ENCODE data around the gene CRHR2.
"Not testable (repeated sequence)": the region's sequence is repeated elsewhere in the genome, so short reads cannot be mapped to it uniquely, and the experiment has no call there.

The CRHR2 gene

DNA sequence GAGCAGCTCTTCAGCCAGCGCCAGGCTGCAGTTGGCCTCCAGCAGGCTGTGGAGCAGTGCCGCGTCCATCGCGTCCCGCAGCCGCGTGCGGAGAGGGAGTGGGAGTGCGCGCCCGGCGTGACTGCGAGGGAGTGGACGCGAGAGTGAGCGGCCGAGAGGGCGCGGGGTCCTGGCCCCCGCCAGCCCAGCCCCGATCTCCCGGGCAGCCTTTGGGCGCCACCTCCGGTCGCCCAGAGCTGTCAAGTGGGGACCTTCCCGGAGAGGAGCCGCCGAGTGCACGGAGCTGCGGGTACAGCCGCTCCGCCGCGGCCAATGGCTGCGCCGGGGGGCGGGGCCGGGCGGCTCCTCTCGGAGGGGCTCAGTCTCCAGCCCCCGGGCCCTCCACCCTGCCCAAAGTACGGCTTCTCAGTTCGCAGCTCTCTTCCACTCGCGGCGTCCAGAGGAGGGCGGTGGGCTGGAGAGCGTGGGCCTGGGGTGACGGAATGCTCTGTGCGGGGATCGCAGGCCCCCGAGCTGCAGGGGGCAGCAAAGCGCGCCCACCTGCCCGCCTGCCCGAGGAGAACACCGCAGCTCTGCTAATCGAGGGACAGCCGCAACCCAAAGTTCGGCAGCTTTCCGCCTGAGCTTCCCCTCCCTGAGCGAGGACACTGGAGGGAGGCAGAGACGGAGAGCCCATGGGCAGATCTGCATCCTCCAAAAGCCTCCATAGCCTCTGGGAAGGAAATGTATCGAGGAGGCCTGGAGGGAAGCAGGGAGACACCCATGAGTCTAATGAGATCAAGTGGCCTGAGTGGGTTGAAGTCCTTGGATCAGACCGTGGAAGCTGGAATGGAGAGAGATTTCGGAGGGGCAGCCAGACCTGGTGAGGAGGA, at the start of gene CRHR2:
Gene CRHR2 (minus strand): TSS at position 245 of the 872 bp plus-strand sequence. CDS start 176 bp downstream, at position 69.
- DNase-seq (ENCODE audit: low read depth in 2 of 2), result peak in 1 of 2 donors; percentile 18

DNA sequence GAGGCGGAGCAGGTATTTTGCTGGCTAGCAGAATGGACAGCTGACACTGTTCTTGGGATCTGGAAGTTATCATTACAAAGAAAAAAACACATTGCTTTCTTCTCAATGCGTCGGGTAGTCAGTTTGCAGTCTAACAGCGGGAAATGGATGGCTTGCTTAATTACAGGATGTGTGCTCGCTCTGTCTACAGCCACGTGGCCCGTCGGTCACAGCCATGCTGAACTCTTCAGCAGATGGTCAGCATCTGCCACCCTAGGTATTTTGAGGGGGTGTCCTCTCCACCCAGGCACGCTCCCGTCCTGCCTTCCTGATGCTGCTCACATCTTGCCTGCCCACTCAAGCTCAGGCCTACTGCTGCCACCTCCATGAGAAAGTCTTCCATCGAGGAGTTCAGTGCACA, 49.3 kb upstream of the CRHR2 start:
- no peak for DNase-seq (ENCODE audit: low read depth in 2 of 2)

DNA sequence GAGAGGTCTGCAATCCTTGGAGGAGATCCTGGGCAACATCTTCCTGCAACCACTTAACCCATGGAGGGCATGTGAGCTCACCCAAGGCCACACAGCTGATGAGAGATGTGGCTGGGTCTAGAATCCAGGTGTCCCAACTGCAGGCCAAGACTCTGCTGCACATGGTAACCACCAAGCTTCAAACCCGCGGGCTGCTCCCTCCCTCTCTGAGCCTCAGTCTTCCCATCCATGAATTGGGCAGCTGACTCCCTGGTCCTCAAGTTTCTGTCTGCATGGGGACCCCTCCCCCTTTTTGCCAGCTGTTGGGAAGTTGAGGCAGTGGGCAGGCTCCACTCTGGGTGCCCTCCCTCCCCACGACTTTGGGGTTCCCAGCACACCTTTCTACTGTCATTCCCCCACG, 48.7 kb upstream of the CRHR2 start:
- no peak for DNase-seq (ENCODE audit: low read depth in 2 of 2)

DNA sequence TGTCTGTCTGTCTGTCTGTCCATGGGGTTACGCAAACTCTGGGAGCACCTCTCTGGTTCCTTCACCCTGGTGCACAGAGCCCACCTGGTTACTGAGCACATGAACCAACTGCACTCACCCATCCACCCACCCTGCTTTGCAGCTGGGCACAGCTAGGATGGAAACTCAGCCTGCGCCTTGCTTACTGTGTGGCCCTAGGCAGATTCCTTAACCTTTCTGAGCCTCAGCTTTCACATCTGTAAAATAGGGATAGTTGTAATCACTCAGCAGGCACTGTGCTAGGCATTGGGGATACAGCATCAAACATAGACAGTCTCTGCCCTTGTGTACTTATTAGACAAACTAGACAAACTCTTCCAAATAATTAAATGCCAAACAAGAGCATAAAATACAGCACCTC, 47.8 kb upstream of the CRHR2 start:
- DNase-seq (ENCODE audit: low read depth in 2 of 2), result no peak

DNA sequence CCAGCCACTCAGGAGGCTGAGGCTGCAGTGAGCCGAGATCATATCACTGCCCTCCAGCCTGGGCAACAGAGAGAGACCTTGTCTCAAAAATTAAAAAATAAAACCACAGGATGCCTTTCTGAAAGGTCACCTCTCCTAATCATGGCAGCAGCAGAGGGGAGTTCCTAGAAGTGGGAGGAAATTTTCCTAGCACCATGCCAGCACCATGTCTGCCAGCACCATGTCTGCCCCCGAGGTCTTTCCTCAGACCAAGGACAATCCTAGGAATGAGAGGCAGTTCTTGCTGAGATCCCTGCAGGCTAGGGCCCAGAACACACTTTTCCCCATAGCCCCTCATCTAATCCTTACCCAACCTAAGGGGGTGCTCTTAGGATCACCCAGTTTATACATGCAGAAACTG, 47.4 kb upstream of the CRHR2 start:
- no peak for DNase-seq (ENCODE audit: low read depth in 2 of 2)

DNA sequence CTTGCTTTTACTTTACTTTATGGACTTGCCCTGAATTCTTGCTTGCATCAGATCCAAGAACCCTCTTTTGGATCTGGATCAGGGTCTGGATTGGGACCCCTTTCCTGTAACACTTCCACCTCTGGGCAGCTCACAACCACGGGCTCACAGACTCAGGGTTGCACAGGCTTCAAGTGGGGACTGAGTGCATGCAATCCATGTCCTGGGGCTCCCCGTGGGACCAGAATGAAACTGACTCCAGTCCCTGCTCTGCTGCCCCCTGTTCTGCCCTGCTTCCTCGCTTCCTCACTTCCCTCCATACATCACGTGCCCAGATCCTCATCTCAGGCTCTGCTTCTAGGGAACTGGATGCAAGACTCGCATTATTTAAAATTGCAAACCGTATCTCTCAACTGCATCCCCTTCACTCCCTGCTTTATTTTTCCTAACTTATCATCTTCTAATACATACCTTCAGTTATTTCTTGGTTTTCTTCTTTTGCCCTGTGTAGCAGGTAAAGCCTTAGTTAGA, 46.4 kb upstream of the CRHR2 start:
- no peak for DNase-seq (ENCODE audit: low read depth in 2 of 2)

DNA sequence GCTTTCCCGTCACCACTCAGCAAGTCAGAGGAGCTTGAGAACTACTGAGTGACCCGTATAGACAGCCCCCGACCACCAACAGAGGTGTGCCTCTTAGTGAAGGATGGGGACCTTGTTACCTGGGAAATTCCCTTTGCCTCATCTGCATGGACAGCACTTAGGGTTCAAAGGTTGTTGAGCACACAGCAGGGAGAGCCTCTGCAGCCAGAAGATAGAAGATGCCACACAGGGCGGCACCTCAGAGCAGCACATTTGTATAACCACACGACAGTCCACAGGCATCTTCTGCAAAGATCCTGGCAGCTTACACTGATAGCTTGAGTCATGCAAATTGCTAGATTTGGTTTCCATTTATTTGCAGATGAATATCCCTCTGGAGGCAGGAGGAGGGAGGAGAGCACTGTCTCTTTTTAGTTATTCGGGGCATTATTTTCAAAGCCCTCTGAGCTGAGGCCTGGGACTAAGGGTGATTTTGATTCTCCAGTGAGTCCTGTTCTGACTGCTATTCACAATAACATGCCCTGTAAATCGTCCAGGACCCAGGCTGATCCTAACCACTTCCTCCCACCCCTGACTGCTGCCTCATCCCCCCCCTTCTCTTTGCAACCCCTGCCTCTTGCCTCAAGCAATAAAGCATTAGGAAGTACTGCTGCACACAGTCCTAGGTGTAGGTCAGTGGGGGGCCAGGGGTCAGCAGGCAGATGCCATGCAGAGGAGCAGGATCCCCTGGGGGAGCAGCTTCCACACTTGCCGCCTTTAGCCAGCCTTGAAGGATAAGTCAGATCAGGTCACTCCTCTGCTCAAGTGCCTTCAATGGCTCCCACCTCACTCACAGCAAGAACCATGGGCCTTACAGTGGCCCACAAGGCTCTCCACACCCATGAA, 45.0 kb upstream of the CRHR2 start:
- DNase-seq (ENCODE audit: low read depth in 2 of 2), result peak; percentile 10

DNA sequence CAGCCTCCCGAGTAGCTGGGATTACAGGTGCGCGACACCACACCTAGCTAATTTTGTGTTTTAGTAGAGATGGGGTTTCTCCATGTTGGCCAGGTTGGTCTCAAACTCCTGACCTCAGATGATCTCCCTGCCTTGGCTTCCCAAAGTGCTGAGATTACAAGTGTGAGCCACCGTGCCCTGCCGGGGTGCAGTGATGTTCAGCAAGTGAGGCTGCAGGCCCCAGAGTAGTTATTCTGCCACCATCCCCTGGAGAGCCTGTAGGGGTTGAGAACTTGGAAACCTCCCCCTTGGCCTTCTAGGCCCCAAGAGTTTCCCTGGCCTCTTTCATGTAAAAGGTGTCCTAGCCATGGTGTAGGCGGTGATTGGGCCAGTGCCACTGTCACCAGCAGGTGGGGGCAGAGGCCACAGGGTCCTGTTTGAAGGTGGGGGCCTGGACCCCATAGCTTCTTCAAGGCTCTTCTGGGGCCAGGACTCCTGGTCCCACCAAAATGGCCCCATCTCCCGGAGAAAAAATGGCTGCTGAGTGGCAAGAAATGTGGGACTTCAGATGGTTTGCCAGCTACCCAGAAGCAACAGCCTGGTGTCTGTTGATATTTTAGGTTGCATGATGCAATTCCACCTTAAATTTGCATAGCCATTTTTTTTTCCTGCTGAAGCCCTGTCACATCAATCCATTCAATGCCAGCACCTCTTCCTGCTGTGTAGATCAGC, 44.2 kb upstream of the CRHR2 start:
- no peak for DNase-seq (ENCODE audit: low read depth in 2 of 2)

DNA sequence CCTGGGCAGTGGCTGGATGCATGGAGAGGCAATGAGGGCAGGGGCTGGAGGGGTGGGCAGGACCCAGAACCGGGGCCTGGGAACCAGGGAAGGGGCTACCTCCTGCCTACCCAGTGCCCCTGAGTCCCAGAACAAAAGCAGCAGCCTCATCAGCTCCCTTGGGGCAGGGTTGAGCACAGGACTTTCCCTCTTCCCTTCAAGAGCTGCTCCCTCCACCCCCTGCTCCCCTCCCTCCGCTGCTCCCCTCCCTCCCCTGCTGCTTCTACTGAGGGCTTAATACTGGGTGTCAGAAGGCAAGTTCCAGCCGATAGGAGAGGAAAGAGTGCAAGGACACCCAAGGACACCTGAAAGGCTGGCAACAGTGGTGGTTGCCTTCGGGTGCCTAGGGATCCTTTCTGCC, 41.5 kb upstream of the CRHR2 start:
- DNase-seq (ENCODE audit: low read depth in 2 of 2), result no peak

DNA sequence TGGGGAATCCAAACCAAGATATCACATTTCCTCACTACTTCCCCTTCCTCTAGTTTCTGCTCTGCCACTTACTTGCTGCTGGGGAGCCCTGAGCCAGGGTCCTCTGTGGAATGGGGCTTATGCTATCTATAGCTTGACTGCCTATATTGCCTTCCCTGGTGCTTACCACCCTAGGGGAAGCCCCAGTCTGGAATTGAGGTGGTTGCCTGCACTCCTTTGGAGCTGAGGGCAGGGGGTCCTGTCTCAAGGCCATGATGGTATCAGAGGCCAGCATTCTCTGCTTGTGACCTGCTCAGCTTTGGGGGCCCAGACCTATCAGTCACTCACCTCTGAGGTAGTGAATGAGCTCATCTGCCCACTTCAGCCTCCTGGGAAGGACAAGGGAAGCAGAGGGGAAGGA, 40.4 kb upstream of the CRHR2 start:
- DNase-seq (ENCODE audit: low read depth in 2 of 2), result no peak

DNA sequence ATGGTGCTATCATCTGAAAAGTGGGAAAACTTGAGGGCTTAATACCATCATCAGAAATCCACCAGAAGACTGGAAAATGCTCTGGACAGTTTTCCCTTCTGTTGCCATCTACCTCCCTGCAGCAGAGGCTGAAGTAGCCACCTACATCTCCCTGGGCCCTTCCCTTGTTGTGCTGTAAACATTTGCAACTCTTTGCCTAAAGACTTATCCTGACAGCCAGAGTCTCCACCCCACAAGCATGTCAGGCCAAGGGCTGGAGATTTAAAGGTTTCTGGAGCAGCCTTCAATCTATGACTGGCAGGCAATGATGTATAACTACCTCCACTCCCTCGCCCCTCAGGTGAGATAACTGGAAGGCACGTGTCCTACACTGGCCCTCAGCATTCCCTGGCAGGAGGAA, 39.9 kb upstream of the CRHR2 start:
- no peak for DNase-seq (ENCODE audit: low read depth in 2 of 2)

DNA sequence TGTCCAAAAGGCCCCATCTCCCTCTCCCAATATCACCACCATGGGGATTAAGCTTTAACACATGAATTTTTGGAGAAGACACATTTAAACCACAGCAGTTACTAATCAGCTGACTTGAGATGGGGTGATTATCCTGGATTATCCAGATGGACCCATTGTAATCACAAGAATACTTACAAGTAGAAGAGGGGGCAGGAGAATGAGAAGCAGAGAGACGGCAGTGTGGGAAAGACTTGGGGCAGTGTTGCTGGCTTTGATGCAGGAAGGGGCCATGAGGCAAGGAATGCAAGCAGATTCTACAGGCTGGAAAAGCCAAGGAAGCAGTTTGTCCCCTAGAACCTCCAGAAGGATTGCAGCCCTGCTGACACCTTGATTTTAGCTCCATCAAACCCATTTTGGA, 39.0 kb upstream of the CRHR2 start:
- no peak for DNase-seq (ENCODE audit: low read depth in 2 of 2)

DNA sequence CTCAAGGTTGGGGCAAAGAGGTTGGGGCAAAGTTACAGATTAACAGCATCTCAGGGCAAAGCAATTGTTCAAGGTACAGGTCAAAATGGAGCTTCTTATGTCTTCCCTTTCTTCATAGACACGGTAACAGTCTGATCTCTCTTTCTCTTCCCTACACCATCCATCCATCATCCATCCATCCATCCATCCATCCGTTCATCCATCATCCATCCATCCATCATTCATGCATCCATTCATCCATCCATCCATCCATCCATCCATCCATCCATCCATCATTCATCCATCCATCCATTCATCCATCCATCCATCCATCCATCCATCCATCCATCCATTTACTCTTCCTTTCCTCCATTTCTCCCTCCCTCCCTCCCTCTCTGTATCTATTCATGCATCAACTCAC, 37.2 kb upstream of the CRHR2 start:
- not testable (repeated sequence) for DNase-seq (ENCODE audit: low read depth in 2 of 2)

DNA sequence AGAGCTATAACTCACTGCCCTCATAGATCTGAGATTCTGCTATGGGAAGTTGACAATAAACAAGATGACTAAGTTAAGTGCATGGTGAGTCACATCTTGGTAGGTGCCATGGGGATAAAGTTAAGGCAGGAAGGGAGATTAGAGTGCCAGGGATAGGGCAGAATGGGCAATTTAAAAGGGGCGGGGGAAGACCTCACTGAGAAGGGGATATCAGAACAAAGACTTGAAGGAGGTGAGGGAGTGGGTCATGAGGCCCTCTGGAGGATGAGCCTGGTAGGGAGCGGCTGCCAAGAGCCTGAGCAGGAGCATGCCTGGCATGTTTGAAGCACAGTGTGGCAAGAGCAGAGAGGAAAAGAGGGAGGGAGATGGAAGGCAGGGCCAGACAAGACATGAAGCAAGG, 34.9 kb upstream of the CRHR2 start:
- no peak for DNase-seq (ENCODE audit: low read depth in 2 of 2)

DNA sequence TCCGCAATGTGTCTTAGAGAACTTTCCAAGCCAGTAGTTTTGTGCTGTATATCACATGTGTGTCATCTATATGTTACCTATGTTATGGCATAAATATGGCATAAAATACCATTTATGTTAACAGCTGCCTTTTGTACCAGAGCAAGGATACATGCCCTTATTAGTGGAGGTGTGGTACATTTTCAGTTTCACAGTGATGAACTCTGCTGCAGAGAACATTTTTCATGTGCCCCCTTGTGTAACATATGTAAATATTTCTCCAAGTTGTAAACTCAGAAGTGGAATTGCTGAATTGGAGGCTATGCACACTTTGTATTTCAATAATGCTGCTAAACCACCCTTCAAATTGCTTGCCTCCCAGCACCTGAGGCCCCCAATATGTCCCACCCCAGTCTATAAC, 31.9 kb upstream of the CRHR2 start:
- DNase-seq (ENCODE audit: low read depth in 2 of 2), result no peak

DNA sequence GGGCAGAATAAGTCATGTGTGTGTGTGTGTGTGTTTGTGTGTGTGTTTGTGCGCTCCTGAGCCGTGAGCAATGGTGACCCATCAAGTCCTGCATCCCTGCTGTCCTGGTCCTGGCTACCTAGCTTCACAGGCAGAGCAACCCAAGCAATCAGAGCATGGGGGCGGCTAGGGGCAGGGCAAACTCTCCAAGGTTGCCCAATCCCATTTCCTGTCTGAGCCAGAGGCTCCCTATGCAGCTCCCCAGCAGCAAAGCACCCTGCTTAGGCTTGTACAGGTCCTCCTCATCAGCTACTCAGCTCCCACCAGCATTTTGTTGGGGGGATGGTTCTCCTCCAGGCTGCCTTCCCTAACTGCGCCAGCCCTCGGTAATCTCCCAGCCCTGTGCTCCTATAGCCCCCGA, 31.1 kb upstream of the CRHR2 start:
- DNase-seq (ENCODE audit: low read depth in 2 of 2), result no peak

DNA sequence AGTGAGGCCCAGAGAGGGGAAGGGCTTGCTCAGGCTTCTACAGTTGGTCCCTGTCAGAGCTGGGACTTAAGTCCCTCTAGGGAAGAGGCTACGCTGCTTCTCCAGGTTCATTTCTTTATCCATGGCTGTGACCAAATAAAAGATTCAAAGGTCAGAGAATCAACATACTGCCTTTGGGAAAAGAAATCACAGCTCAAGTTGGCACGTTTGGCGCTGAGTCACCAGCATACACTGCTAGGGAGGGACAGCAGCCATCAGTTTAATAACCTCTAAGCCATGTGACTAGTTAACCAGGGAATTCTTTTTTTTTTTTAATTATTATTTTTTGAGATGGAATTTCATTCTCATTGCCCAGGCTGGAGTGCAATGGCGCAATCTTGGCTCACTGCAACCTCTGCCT, 28.4 kb upstream of the CRHR2 start:
- DNase-seq (ENCODE audit: low read depth in 2 of 2), result no peak

DNA sequence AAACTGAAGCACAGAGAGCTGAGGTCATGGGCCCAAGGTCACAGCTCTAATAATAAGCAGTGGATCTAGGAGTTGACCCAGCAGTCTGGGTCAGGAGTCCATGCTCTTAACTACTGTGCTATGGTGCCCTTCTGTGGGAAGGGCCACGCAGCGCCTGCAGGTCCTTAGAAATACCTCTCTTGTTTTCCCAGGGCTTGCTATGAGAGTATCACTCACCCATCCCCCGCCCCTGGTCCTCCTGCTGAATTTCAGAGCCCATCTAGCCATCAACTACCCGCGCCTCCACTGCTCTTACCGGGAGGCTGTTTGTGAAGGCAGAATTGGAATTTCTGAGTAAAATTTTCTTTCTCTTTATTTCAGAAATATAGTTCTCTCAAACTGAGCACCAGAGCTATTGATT, 27.3 kb upstream of the CRHR2 start:
- DNase-seq (ENCODE audit: low read depth in 2 of 2), result no peak

DNA sequence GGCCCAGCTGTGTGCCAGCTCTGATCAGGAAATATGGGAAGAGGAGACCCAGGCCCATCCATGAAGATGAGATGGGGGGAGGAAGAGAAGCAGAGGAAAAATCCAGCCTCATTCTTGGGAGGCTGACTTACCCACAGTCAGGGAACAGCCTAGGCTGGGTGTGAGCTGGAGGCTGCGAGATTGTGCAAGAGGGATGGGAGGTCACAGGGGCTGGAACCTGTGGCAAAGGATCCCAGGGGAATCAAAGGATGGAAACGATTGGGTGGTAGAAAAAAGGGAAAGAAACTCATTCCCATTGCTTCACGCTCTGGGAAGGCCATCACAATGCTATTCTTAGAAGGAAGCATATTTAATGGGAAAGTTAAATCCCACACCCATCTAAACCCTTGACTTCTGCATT, 26.7 kb upstream of the CRHR2 start:
- DNase-seq (ENCODE audit: low read depth in 2 of 2), result no peak

DNA sequence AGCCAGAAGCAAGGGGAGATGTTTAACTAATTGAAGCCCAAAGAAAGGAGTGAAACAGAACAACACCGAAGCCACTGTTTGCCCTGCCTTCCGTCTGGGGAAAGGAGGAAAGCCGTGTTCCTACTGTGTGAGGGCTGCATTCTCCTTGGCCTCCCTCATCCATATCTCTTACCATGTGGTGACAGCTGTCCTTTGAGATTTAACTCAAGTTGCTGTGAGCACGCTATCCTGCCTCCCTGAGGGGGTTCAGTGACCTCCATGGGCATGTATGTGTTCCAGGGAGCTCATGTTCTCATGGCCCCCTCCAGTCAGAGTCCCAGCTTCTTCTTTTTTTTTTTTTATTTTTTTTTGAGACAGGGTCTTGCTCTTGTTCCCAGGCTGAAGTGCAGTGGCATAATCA, 26.2 kb upstream of the CRHR2 start:
- DNase-seq (ENCODE audit: low read depth in 2 of 2), result no peak

DNA sequence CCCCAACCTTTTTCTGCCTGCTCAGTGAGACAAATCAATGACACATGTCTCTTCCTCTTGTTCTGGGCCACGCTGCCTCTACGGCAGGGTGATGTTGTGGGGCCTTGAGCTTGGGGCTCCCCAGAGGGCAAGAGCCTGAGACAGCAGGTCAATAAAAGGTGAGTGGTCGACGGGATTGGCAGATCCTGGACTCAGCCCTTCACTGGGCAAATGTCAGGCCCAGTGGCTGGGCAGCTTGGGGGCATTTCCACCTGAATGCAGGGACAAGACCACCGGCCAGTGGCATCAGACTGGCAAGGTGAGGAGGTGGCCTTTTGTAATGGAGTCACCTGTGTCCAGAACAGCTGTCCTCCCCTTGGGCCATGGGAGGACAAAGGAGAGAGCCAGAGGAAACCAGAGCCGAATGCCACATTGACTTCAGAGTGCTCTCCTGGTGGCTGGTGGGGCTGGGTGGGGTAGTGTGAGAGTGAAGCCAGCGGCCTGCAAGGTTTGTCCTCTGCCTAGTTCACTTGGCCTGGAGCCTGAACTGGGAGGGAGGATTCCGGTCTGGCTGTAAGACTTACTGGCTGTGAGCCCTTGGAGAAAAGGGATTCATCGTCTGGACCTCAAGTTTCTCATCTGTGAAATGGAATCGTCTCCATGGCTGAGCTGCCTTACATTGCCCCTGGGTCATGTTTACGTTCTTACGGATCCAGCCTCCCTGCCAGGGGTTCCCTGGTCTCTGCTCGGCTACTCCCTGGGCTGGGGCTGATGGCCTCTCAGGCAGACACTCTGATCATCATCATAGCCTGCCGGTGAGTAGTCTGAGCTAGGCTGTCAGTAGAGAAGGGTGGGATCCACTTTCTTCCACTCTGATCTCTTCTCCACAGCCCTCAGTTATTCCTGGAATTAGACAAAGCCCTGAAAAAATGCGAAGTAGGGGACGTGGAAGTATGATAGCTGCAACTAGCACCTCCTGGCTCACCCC, 25.4 kb upstream of the CRHR2 start:
- DNase-seq (ENCODE audit: low read depth in 2 of 2), result no peak

Data from stimulated activated CD4-positive, alpha-beta T cell treated with anti-CD3 and anti-CD28 coated beads, Interleukin-4, amount 100 ng/mL, for 48 hours (primary cell).